ENCODE data around the gene TEX261.
"Not testable (repeated sequence)": the region's sequence is repeated elsewhere in the genome, so short reads cannot be mapped to it uniquely, and the experiment has no call there.

The TEX261 gene

DNA sequence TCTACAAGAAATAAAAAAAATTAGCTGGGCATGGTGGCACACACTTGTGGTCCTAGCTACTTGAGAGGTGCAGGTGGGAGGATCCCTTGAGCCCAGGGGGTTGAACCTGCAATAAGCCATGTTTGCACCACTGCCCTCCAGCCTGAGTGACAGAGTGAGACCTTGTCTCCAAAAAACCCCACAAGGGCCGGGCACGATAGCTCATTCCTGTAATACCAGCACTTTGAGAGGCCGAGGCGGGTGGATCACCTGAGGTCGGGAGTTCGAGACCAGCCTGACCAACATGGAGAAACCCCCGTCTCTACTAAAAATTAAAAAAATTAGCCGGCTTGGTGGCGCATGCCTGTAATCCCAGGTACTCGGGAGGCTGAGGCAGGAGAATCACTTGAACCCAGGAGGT is 5.3 kb upstream of the TEX261 start:
- not testable (repeated sequence) for DNase-seq

DNA sequence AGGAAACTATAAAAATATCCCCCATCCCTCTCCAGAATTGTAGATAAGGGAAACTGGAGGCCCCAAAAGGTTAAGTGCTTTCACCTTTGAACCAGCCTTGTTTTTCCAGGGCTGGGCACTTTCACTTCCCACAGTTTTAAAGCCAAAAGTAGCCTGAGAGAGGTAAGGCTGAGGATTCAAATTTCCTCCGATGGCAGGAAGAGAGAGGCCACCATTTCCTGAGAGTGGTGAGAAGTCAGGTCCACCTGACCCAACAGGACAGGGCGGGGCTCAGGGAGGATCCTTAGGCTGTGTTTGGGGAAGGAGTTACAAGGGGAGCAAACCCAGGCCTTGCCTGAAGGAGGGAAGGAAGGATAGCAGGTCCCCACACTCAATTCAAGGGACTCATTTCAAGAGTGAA is 4.7 kb upstream of the TEX261 start:
- no peak for DNase-seq

DNA sequence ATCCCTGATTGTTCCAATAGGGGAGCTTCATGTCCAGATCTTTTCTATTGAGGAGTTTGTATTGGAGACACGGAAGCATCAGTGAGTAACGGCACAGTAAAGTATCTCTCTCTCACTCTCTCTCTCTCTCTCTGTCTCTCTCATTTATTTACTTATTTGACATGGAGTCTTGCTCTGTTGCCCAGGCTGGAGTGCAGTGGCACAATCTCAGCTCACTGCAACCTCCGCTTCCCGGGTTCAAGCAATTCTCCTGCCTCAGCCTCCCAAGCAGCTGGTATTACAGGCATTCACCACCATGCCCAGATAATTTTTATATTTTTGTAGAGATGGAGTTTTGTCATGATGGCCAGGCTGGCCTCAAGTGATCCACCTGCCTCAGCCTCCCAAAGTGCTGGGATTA is 4.2 kb upstream of the TEX261 start:
- not testable (repeated sequence) for DNase-seq

DNA sequence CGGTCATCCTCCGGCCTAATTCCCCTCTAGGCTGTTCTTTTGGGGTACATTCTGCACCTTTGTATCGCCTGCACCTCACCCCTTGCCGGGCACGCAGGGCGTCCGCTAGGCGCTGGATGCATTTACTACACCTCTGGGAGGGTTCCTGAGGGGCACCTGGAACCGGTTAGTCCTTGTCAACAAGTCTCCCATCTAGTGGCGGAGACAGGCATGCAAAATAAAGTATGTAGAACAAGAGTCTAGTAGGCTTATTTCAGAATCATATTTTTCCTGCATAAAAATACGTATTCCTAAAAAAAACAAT is 705 bp upstream of the TEX261 start:
- DNase-seq: peak in 4 of 5 donors; percentile 38 to 65 (median 48)

DNA sequence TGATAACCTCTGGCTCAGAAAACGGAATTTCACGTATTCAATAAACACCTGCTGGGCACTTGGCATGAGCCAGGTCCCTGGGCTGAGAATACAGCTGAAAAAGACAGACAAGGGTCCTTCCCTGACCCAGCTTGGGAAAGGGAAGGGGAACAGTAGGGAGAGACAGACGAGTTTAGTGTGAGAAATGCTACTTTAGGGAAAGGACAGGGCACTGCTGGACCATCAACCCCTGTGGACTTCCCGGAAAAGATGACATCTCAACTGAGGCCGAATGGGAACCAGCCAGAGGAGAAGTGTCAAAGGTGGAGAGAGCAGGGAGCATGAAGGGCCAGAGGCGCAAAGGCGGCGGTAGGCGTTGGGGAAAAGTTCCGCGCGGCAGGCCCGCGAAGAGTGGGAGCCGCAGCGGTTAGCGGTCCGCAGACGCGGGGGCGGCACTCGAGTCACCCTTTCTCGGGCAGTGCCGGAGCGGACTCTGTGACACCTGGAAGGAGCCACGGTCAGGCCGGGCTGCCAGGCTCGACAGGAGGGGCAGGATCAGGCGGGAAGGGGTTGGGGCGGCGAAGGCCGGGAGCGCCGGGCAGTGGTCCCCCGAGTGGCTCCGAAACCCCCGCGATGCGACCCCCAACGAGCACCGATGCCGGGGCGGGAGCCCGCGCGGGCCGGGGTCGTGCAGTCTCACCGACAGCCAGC is 519 bp downstream of the TEX261 start:
- DNase-seq: peak in 1 of 5 donors; percentile 22

DNA sequence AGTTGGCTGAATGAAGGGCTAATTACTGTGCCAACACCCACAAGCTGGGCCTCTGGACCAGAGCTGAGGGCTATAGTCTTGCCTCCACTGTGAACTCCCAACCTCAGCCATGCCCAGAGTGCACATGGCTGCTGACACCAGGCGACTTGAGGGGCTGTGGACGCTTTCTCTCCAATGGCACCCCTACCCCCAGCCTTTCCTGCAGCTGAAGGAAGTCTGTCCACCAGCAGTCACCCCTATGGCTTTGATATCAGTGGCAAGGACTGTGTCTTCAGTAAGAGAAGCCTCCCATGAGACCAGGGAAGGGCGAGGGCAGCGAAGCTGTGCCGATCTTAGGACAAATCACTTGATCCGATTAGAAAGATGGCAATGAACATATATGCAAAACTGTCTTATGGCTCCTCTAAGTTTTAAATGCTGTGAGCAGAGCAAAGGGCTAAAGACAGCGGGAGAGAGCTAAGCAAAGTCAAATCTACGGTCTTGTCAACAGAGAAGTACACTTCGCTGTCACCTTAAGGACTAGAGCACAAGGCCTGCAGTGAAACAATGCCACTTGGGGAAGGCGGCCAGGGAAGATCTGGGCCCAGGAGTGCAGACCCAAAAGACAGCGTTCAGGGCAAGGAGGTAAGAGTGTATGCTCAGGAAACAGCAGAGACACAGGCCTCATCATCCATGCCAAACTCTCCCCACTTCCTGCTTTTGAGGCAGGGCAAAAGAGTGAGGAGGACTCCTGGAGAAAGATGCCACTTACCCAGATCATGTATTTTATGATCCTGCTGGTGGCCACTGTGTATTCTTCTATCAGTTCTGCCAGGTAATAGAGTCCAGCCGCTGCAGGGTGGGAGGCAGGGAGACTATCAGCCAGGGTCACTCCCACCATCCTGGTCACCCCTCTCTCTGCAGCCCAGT is 1.5 kb downstream of the TEX261 start:
- DNase-seq: no peak

DNA sequence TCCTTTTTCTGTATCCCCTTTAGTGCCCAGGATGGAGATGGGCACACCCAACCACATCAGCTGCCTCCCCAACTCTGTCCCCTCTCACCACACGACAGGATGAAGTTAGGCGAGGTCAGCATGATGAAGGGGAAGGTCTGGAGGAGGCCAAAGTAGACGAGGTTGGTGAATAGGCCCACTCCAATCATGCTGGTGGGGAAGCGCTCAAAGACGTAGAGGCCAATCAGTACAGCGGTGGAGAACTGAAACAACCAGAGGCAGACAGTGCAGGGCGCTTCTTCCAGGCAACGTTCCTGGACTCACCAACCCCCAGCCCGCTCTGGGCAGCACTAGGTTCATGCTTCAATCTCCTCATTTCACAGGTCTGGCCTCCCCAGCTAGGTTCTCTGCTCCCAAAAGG is 2.9 kb downstream of the TEX261 start:
- DNase-seq: no peak

DNA sequence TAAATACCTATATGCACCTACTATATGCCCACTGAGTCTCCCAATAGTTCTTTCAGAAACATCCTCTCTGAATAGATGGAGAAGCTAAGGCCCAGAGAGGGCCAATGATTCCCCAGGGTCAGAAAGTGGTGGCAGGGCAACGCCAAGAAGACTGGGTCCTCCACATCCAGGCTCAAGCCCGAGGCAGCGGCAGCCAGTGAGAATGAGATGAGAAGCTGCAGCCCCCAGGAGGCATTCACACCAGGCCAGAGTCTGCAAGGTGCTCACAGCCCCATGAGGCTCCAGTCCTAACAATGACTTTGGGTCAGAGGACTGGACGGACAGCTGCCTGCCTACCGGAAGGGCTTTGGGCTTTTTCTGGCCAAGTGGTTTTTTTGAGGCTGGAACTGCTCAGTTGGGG is 3.5 kb downstream of the TEX261 start:
- no peak for DNase-seq

DNA sequence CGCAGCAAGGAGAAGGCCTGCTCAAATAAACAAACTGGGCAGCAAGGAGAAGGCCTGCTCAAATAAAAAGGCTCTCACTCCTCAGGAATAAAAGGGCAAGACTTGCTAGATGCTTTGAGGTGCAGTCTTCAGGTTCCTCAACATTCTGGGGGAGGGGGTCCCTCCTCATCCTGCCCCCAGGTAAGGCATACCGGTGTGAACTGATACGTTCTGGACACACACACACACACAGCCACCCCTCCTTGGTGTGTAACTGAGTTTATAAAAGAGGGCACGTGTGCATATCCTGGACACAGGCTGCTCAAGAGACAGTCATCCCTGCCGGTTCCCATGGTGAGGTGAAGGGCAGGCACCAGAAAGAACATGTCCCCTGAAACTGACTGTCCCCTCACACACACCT is 4.5 kb downstream of the TEX261 start:
- no peak for DNase-seq

DNA sequence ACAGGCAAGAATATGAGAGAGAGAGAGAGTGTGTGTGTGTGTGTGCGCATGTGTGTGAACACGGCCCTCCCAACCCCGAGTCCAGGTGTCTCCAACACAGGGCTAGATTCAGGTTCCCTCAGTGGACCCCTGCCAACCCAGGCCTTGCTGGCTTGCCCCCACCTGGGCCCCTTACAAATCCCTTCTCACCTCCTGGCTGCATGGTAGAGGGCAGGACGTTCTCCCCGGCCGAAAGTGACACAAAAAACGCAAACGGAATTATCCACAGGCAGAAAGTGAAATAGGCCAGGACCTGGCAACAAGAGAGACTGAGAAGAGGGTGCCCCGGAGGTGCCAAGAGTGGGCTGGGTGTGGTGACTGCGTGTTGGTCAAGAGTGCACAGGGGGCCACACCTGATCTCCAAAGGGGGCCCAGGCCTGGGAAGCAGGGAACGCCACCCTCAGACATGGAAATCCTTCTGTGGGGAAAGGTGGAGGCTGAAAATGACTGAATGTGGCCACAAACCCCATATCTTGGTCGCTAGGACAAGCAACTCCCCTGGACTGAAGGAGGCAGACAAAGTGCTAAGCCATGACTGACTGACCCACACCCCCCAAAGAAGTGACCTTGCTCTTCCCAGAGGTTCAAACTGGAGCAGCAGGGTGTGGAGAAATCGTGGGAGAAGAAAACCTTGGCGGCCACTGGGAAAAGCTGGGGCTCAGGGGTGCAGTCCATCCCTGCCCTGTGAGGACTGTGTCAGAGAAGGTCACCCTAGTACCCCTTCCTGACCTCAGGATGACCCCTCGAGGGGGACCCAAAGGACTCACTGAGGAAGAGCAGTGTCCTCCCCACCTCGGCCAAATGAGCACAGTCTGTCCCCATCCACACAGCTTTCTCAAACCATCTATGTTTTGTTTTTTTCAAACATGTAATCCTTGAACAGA is 5.7 kb downstream of the TEX261 start:
- DNase-seq: no peak

DNA sequence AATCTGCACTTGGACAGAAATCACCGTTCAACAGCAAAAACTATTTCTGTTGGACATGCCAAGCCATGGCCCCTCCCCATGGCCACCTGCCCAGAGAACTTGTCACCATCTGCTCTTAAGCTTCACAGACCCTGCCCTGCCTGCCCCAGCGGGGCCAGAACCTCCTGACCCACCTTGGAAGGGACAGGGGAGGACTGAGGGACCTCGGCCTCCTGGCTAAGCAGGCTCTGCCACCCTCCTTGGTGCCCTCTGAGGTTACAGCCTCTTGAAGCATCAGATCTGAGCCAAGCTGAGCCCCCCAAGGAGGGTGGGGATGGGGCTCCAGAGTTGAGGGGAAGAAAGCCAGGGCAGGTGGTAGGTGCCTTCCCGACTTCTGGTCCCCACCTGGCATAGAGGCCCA is 6.5 kb downstream of the TEX261 start:
- DNase-seq: no peak

DNA sequence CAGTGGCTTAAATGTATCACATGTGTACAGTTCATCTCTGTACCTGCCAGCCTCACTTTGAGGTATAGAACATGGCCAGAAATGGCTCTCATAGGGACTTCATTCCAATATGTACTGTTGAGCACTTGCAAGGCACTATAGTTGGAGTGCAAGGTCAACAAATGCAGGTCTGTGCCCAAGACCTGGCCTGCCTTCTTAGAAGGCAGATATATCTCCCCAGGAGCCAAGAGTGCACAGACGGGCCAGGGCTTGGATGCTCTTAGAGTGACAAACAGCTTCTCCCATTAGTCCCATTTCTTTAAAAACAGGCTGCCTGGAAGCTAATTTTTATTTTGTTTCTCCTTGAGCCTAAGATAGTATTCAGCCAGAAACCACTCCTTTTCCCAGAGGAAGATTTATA is 7.3 kb downstream of the TEX261 start:
- no peak for DNase-seq

DNA sequence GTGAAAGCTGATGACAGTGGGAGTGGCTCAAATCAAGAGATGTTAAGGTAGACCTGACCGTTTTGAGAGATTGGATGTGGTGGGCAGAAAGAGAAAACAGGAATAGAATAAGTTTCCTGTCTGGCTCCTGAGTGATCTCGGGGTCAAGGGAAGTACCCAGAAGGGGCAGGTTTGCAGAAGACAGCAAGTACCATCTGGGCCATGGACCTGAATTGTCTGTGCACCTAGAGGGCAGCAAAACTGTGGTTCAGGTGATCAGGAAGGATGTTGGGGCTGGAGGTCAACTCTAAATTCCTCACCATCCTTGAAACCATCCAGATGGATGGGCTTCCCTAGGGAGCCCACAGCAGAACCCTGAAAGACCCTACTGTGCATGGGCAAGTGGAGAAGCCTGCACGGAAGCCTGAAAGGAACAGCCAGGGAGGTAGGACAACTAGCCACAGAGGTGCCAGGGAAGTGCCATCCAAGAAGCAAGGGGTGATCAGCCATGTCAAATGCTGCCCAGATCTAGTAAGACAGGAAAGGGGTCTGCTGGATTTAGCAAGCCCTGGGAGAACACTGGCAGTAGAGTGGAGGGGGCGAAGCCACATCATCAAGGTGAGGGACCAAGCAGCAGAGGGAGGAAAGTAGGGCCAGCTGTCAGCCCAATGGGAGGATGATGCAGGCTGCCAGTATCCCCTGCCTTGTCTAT is 8.0 kb downstream of the TEX261 start:
- no peak for DNase-seq

DNA sequence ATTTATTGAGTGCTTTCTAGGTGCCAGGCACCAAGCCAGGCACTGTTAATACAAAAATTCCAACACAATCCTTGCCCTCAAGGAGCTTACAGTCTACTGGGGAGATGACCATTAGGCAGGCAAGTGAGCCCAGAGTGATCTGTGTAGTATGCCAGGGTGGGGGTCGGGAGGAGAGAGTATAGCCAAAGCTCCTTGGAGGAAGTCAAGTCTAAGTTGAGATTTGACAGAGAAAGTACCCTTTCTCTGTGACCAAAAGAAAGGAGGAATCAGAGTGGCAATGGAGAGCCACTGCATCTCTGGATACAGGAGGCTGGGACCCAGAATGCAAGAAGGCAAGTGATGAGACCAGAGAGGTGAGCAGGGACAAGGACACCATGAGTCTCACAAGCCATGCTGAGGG is 8.7 kb downstream of the TEX261 start:
- no peak for DNase-seq

DNA sequence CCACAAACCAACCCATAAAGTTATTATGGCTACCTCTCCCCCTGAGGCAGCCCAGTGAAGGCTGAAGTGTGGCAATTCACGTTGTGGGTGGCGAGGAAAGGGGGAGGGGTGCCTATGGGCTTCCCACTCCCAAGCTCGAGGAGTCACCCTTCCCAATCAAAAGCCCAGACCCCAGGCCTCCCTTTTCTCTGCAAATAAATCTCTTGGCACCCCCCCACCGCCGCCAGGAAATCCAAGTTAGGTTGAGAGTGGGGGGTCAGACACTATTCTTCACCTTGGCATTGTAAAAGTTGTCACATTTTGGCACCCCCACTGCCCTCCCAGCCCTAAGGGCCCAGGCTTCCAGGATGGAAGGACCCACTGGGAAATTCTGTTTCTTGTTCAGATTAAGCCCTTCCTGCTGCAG is 9.4 kb downstream of the TEX261 start:
- no peak for DNase-seq

DNA sequence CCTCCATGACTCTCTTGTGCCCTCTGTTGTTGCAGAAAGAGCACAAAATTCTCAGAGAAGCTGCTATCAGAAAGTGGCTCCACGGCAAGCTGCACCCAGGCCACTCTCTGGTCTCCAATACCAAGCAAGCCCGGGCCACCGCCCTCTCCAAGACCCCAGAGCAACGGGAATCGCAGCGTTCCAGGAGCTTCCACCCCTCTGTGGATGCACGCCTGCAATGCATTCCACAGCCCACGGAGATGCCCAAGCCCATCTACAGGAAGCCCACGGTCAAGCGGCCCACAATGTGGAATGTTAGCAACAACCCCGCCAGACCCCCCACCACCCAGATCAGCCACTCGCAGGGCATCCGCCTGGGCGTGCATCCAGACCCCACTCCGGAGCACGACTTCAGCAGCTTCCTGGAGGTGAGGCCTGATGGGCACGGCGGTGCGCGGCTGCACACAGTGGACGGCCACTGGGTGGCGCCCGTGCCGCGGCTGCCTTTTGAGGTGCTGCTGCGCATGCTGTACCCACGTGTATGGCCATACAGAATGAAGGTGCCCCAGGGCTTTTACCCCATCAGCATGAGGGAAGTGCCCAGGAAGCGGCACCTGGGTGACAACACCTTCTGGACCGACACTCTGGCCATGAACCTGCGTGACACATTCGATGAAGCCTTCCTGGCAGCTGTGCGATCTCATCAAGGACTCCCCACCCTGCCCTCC is 9.9 kb downstream of the TEX261 start:
- peak; percentile 60 to 80 (median 74) for DNase-seq

DNA sequence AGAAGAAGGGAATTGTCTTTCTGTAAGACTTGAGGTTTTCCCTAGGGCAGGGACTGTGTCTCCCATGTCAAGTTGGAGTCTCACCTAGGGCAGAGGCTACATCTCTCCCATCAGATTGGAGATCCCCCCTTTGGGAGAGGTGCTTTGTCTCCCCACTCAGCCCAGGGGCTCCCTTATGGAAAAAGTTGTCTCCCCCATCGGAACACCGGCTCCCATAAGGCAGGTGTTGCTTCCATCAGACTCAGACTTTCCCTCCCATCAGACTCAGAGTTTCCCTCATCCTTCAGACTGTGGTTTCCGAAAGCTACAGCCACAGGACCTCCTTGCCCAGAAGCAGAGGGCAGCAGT is 10.5 kb downstream of the TEX261 start:
- DNase-seq: no peak

DNA sequence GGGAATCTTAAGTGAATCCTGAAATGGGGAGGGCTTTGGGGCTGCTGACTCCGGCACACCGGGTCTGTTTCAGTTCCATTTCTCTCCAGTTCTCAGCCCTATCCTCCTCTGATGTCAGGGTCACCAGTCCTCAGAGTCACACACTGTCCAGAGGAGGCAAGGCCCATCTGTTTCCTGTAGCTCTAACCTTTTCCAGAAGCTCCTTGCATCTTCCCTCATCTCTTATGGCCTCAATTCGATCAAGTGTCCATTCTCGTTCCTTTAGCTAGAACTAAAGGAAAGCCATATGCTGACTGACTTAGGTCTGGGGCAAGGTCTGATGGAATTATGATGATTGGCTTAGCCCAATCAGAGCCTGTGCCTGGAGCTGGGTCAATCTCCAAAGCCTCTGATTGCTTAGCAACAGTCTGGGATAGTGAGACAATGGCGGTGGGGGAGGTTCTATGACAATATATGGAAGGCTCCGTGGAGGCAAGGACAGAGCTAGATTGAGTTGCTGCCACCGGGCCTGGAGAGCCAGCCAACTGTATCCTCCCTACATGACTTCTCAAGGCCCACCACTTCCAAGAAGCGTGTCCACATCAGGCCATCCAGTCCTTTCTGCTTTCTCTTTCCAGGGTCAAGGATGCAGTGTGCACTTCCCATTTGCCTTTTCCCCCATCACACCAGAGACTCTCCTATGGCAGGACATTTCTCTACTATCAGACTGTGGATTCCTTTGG is 11.0 kb downstream of the TEX261 start:
- no peak for DNase-seq

DNA sequence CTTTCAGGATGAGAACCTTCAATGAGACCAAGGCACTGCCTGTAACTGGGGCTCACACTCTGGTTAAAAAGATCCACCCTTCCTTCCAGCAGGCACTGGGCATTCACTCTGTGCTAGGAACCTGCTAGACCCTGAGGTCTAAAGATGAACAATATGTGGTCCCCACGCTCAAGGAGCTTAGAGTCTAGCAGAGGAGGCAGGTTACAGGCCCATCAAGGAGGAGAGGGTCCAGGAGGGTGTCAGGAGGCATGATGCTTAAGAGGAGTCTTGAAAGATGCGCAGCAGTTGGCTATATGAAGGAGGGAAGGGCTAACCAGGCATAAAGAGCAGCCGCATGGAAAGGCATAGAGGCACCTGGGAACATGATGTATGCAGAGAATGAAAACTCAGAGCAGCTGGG is 11.7 kb downstream of the TEX261 start:
- no peak for DNase-seq

DNA sequence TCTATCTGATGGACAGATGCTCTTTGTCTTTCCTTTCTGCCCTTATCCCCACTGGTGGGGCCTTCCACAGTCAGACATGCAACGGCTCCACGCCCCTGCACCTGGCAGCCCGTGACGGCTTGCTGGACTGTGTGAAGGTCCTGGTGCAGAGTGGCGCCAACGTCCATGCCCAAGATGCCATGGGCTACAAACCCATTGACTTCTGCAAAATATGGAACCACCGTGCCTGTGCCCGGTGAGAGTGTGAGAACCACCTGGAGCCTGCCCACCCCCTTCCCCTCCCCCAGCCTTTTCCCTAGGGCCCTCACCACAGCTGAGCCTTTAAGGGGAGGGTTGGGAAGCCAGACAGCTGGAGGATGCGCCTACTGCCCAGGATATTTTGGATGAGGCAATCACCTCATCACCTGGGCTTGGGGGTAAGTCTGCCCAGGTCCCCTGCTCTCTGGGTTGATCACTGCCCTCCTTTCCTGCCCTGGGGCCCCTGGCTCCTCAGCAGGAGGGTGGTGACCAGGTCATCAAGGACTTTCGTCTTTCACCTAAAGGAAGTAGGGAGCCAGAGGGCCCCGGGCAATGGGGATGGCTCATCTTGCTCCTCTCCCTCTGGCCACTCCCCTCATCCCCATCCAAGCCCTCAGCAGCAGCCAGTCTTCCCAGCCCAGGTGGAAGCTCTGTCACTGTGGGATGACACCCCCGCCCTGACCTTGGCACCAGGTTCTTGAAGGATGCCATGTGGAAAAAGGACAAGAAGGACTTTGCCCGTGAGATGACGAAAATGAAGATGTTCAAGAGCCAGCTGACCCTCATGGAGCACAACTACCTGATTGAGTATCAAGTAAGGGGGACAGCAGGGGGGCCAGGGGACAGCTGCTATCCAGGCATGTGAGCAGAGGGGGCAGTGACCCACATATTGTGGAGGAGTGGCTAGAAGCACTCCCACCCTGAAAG is 12.5 kb downstream of the TEX261 start:
- no peak for DNase-seq
